HCT116 (cell line): ENCODE results near the gene HIP1. TPM values are rescaled to one million over a fixed set of nuclear protein-coding genes. Genes with fewer than 3 reads are reported as not detected.

Experiments used
- ATAC-seq: fragments of 200-7000 bp; cut with Tn5 transposase; 2 replicates; pipeline ENCODE4 v1.9.1; 2020; ENCODE audit warnings: mild to moderate bottlenecking, moderate library complexity
- BruUV-seq: library from RNA; stranded (reverse); fragments of 400-500 nt; replicated peaks from 2 replicates; lab custom pipeline; 2021; lab: Mats Ljungman, UMichigan
- CTCF ChIA-PET: fragments of 300-600 bp; sonication (Branson Sonifier 250); formaldehyde crosslinking; loops from one replicate; lab custom pipeline; 2021; ENCODE audit warnings: antibody characterized with exemption; lab: Charles Lee
- POLR2A ChIA-PET: fragments of 300-600, 350-600 bp; sonication (Branson Sonifier 250); formaldehyde crosslinking; loops from one replicate; lab custom pipeline; 2021; ENCODE audit warnings: antibody characterized with exemption; lab: Charles Lee
- RAD21 ChIA-PET, 2 experiments: fragments of 300-600 bp; sonication (Branson Sonifier 250); formaldehyde crosslinking; loops; one replicate each; lab custom pipeline; 2023; ENCODE audit warnings: low total read pairs in 2 of 2; ENCODE audit not compliant: uncharacterized antibody in 2 of 2, unreplicated experiment in 2 of 2, low non-redundant PET in 1 of 2; lab: Charles Lee
- DNase-seq: peaks from one replicate; pipeline ENCODE4 v3.0.0-alpha.2; 2010; ENCODE audit warnings: low read depth, low spot score
- H2AFZ ChIP-seq: fragments of 200-600 bp; shearing (Covaris generic), sonication (generic); 2 replicates; pipeline ENCODE4 v1.6.1; 2017; ENCODE audit warnings: low read depth, mixed run types, mixed read lengths, antibody characterized with exemption, low read length; ENCODE audit not compliant: poor library complexity, severe bottlenecking
- H3K27ac ChIP-seq: 2 replicates; pipeline ENCODE4 v1.5.1; 2012; ENCODE audit warnings: low read depth, low read length
- H3K27me3 ChIP-seq: fragments of 200-600 bp; sonication (generic); 2 replicates; pipeline ENCODE4 v1.6.1; 2016; ENCODE audit warnings: mixed run types, low read length, mixed read lengths; ENCODE audit not compliant: insufficient read depth
- H3K36me3 ChIP-seq, 2 experiments: fragments of 200-500 bp in 1 of 2; fragments of 200-600 bp in 1 of 2; sonication (Bioruptor generic) in 1 of 2; sonication (generic) in 1 of 2; 2 replicates each; pipeline versions ENCODE4 v1.5.1 to v1.6.1; 2014 to 2016; ENCODE audit warnings: low read length in 2 of 2, inconsistent platforms in 1 of 2, mixed read lengths in 1 of 2, mixed run types in 1 of 2; ENCODE audit not compliant: insufficient read depth in 2 of 2, control insufficient read depth in 1 of 2
- H3K4me1 ChIP-seq, 2 experiments: fragments of 200-600 bp in 1 of 2; sonication (generic) in 1 of 2; 2 replicates each; pipeline versions ENCODE4 v1.5.1 to v1.6.1; 2012 to 2017; ENCODE audit warnings: low read length in 2 of 2, inconsistent platforms in 1 of 2, mild to moderate bottlenecking in 1 of 2, mixed read lengths in 1 of 2, mixed run types in 1 of 2, moderate library complexity in 1 of 2; ENCODE audit not compliant: insufficient read depth in 2 of 2, control insufficient read depth in 1 of 2
- H3K4me2 ChIP-seq: fragments of 200-600 bp; sonication (generic); 2 replicates; pipeline ENCODE4 v1.6.1; 2017; ENCODE audit warnings: mixed run types, low read length, mixed read lengths
- H3K4me3 ChIP-seq, 2 experiments: fragments of 200-600 bp in 1 of 2; sonication (generic) in 1 of 2; replicated peaks in 1 of 2; 2 replicates each; pipeline ENCODE4 v1.5.1; 2011 to 2016; ENCODE audit warnings: low read length in 2 of 2, control low read depth in 1 of 2, low read depth in 1 of 2, mild to moderate bottlenecking in 1 of 2, mixed read lengths in 1 of 2, mixed run types in 1 of 2
- H3K79me2 ChIP-seq: fragments of 200-600 bp; sonication (generic); 2 replicates; pipeline ENCODE4 v1.6.1; 2017; ENCODE audit warnings: mild to moderate bottlenecking, mixed run types, low read length, moderate library complexity, mixed read lengths; ENCODE audit not compliant: insufficient read depth
- H3K9ac ChIP-seq: fragments of 200-600 bp; sonication (generic); 2 replicates; pipeline ENCODE4 v1.6.1; 2016; ENCODE audit warnings: low read length, mixed read lengths
- H3K9me2 ChIP-seq: fragments of 200-600 bp; sonication (generic), shearing (Covaris generic); 2 replicates; pipeline ENCODE4 v1.6.1; 2017; ENCODE audit warnings: mixed run types, mild to moderate bottlenecking, moderate library complexity; ENCODE audit not compliant: insufficient read depth
- H3K9me3 ChIP-seq, 2 experiments: fragments of 200-500 bp in 1 of 2; fragments of 200-600 bp in 1 of 2; sonication (Bioruptor generic) in 1 of 2; sonication (generic) in 1 of 2; 2 replicates each; pipeline ENCODE4 v1.6.1; 2014 to 2017; ENCODE audit warnings: low read length in 2 of 2, mixed read lengths in 2 of 2, inconsistent platforms in 1 of 2, low read depth in 1 of 2, mild to moderate bottlenecking in 1 of 2, mixed run types in 1 of 2, moderate library complexity in 1 of 2; ENCODE audit not compliant: control insufficient read depth in 1 of 2, insufficient read depth in 1 of 2
- H4K20me1 ChIP-seq: fragments of 200-600 bp; sonication (generic), shearing (Covaris generic); 2 replicates; pipeline ENCODE4 v1.6.1; 2017; ENCODE audit warnings: mixed run types, mild to moderate bottlenecking, moderate library complexity; ENCODE audit not compliant: insufficient read depth
- CBX3 ChIP-seq: IDR thresholded peaks from 2 replicates; pipeline ENCODE4 v1.6.1; 2012; ENCODE audit warnings: low read depth
- CEBPB ChIP-seq: IDR thresholded peaks from 2 replicates; pipeline ENCODE4 v1.6.1; 2012; ENCODE audit warnings: low read depth
- EGR1 ChIP-seq: IDR thresholded peaks from 2 replicates; pipeline ENCODE4 v1.6.1; 2012; ENCODE audit warnings: low read depth
- ELF1 ChIP-seq: IDR thresholded peaks from 2 replicates; pipeline ENCODE4 v1.6.1; 2012; ENCODE audit warnings: low read depth, borderline replicate concordance
- MAX ChIP-seq: IDR thresholded peaks from 2 replicates; pipeline ENCODE4 v1.6.1; 2012
- POLR2A ChIP-seq: IDR thresholded peaks from 2 replicates; pipeline ENCODE4 v1.7.0; 2011; ENCODE audit warnings: borderline replicate concordance; ENCODE audit not compliant: insufficient read depth, insufficient read length; ENCODE audit errors: extremely low read depth
- POLR2AphosphoS5 ChIP-seq: IDR thresholded peaks from 2 replicates; pipeline ENCODE4 v1.6.1; 2011; ENCODE audit warnings: mild to moderate bottlenecking, low read depth, low read length, moderate library complexity
- SP1 ChIP-seq: IDR thresholded peaks from 2 replicates; pipeline ENCODE4 v1.6.1; 2012; ENCODE audit warnings: low read depth
- SRF ChIP-seq: IDR thresholded peaks from 2 replicates; pipeline ENCODE4 v1.6.1; 2012; ENCODE audit warnings: low read depth
- TCF7L2 ChIP-seq: IDR thresholded peaks from 2 replicates; pipeline ENCODE4 v1.7.0; 2011; ENCODE audit warnings: borderline replicate concordance, inconsistent platforms; ENCODE audit not compliant: insufficient read depth, insufficient read length; ENCODE audit errors: extremely low read depth
- YY1 ChIP-seq: IDR thresholded peaks from 2 replicates; pipeline ENCODE4 v1.6.1; 2011; ENCODE audit warnings: low read length, low read depth, moderate library complexity, mild to moderate bottlenecking; ENCODE audit not compliant: insufficient replicate concordance; ENCODE audit errors: extremely low read depth
- ZFX ChIP-seq: fragments of 450-650 bp; IDR thresholded peaks from 2 replicates; pipeline ENCODE4 v1.6.1; 2017
- ZNF274 ChIP-seq: fragments of 200-500 bp; sonication (Bioruptor generic); IDR thresholded peaks from 2 replicates; pipeline ENCODE4 v1.6.1; 2014; ENCODE audit warnings: mild to moderate bottlenecking, low read depth, low read length, inconsistent platforms
- intact Hi-C: fragments of 100-400 bp; cut with micrococcal nuclease; formaldehyde crosslinking; loops from 2 replicates; pipeline ENCODE4 v1.10.0; 2022
- total RNA-seq: library from RNA; stranded (reverse); gene quantifications from one replicate; pipeline ENCODE4 v1.2.1, GENCODE V29; 2021; ENCODE audit not compliant: unreplicated experiment
- TF ChIP-seq, protein P1 (sequence below): IDR thresholded peaks from 2 replicates; pipeline ENCODE4 v1.6.1; 2012
- TF ChIP-seq, protein P2 (sequence below), 3 experiments: fragments of 200-600 bp in 1 of 3; sonication (generic) in 1 of 3; IDR thresholded peaks in 2 of 3; conservative IDR thresholded peaks in 1 of 3; 2 replicates each; pipeline ENCODE4 v1.5.1; 2012 to 2017; ENCODE audit warnings: low read depth in 2 of 3, low read length in 2 of 3, antibody characterized with exemption in 1 of 3, borderline replicate concordance in 1 of 3, control low read depth in 1 of 3, mild to moderate bottlenecking in 1 of 3, mixed read lengths in 1 of 3, mixed run types in 1 of 3, moderate library complexity in 1 of 3; ENCODE audit not compliant: insufficient read depth in 1 of 3

The HIP1 gene
- total RNA-seq, 1 experiment from 2014 or later: 22.1 TPM

- intact Hi-C loops: no loop called here
- no peak overlapping the region for H3K4me2 ChIP-seq
Measured at GRCh38 chr7:75617634-75618234, 121.0 kb downstream of the HIP1 start.

DNA sequence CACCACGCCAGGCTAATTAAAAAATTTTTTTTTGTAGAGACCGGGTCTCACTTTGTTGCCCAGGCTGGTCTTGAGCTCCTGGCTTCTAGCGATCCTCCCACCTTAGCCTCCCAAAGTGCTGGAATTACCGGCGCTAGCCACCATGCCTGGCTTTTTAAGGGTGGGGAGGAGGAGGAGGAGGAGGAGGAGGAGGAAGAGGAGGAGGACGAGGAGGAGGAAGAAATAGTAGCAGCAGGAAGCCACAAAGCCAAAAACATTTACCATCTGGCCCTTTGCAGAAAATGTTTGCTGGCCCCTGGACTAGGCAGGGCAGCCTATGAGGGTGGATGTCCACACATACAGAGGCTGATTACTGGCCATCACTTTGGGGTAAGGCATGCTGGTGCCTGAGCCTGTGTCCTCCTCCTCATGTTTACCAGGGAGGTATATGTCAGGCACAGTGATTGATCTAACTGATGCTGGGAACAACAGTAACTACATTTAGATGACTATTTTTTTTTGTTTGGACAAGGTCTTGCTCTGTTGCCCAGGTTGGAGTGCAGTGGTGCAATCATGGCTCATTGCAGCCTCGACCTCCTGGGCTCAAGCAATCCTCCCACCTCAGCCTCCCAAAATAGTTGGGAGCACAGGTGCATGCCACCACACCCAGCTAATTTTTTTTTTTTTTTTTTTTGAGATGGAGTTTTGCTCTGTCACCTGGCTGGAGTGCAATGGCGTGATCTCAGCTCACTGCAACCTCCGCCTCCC, 122.1 kb downstream of the HIP1 start:
- ChIA-PET RAD21 (no interaction called here), POLR2A (no interaction called here), CTCF (no interaction called here)
- Histone ChIP-seq H3K9me2 (no peaks in the 10 kb centered on the region), H4K20me1 (no peaks in the 10 kb centered on the region), H3K4me2 (no peak overlapping the region), H3K27me3 (no peaks in the 10 kb centered on the region), H3K27ac (no peak overlapping the region), H3K79me2 (no peaks in the 10 kb centered on the region), H3K9ac (no peak overlapping the region), H3K4me3 (no peak overlapping the region), H3K36me3 (no peaks in the 10 kb centered on the region), H3K9me3 (no peaks in the 10 kb centered on the region), H2AFZ (no peak overlapping the region), H3K4me1 (no peaks in the 10 kb centered on the region)
- no TSS peak for BruUV-seq
- intact Hi-C loops: no loop called here
- DNase-seq (no peak), ATAC-seq (no peak)
- TF ChIP-seq TCF7L2 (no peak), POLR2AphosphoS5 (no peak), POLR2A (no peak), ELF1 (no peak), ZFX (no peak), SRF (no peak), SP1 (no peak), MAX (no peak), ZNF274 (no peak), YY1 (no peak), CBX3 (no peak), EGR1 (no peak), CEBPB (no peak)
- TF ChIP-seq, protein P1, sequence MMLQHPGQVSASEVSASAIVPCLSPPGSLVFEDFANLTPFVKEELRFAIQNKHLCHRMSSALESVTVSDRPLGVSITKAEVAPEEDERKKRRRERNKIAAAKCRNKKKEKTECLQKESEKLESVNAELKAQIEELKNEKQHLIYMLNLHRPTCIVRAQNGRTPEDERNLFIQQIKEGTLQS: no peak
- TF ChIP-seq, protein P2, sequence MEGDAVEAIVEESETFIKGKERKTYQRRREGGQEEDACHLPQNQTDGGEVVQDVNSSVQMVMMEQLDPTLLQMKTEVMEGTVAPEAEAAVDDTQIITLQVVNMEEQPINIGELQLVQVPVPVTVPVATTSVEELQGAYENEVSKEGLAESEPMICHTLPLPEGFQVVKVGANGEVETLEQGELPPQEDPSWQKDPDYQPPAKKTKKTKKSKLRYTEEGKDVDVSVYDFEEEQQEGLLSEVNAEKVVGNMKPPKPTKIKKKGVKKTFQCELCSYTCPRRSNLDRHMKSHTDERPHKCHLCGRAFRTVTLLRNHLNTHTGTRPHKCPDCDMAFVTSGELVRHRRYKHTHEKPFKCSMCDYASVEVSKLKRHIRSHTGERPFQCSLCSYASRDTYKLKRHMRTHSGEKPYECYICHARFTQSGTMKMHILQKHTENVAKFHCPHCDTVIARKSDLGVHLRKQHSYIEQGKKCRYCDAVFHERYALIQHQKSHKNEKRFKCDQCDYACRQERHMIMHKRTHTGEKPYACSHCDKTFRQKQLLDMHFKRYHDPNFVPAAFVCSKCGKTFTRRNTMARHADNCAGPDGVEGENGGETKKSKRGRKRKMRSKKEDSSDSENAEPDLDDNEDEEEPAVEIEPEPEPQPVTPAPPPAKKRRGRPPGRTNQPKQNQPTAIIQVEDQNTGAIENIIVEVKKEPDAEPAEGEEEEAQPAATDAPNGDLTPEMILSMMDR (IDR thresholded peaks at IDR 0.05 in 2 of 3, conservative IDR thresholded peaks at IDR 0.05 in 1 of 3; ENCODE audit: borderline replicate concordance in 1 of 3, insufficient read depth in 1 of 3, low read depth in 2 of 3, low read length in 2 of 3): no peak

More at GRCh38 chr7:75617634-75618234, 121.0 kb downstream of the HIP1 start:
- H3K79me2 ChIP-seq: no peaks in the 10 kb centered on the region
- no peak overlapping the region for H3K27ac ChIP-seq
- no peak for TF ChIP-seq POLR2AphosphoS5
- H2AFZ ChIP-seq: no peak overlapping the region
- ChIA-PET CTCF (no interaction called here), RAD21 (no interaction called here), POLR2A (no interaction called here)
- no peaks in the 10 kb centered on the region for H3K9me3 ChIP-seq
- no peaks in the 10 kb centered on the region for H3K27me3 ChIP-seq
- H3K4me1 ChIP-seq: no peaks in the 10 kb centered on the region
- no peaks in the 10 kb centered on the region for H3K36me3 ChIP-seq
- no peak for ATAC-seq
- BruUV-seq: no TSS peak
- DNase-seq: no peak
- H4K20me1 ChIP-seq: no peaks in the 10 kb centered on the region
- no peak overlapping the region for H3K9ac ChIP-seq
- no peaks in the 10 kb centered on the region for H3K9me2 ChIP-seq
- H3K4me3 ChIP-seq: no peak overlapping the region
